GM12891 (cell line): ENCODE results near the gene NEURL1B.

Experiments
- PAX5 ChIP-seq: IDR thresholded peaks from 2 replicates; pipeline ENCODE4 v1.6.1; 2011; ENCODE audit warnings: low read length, moderate library complexity, mild to moderate bottlenecking; ENCODE audit not compliant: insufficient read depth, severe bottlenecking
- POLR2A ChIP-seq: IDR thresholded peaks from 2 replicates; pipeline ENCODE4 v1.6.1; 2011; ENCODE audit warnings: low read depth, low read length, control low read depth
- POLR2AphosphoS5 ChIP-seq: IDR thresholded peaks from 2 replicates; pipeline ENCODE4 v1.6.1; 2011; ENCODE audit warnings: low read depth, low read length, control low read depth
- POU2F2 ChIP-seq: IDR thresholded peaks from 2 replicates; pipeline ENCODE4 v1.6.1; 2011; ENCODE audit warnings: low read depth, mild to moderate bottlenecking, control low read depth, low read length, moderate library complexity
- SPI1 ChIP-seq: IDR thresholded peaks from 2 replicates; pipeline ENCODE4 v1.6.1; 2011; ENCODE audit warnings: low read depth, low read length, control low read depth
- TAF1 ChIP-seq: IDR thresholded peaks from 2 replicates; pipeline ENCODE4 v1.6.1; 2011; ENCODE audit warnings: low read depth, low read length, control low read depth

- TF ChIP-seq POLR2A (no peak), POU2F2 (no peak), POLR2AphosphoS5 (no peak), TAF1 (no peak), SPI1 (no peak), PAX5 (no peak)
Measured at GRCh38 chr5:172740428-172741205, 99.6 kb downstream of the NEURL1B start.
